ENCODE results near the gene MAP3K13. TPM values are rescaled to one million over a fixed set of nuclear protein-coding genes. Genes with fewer than 3 reads are reported as not detected.

Gene MAP3K13
- total RNA-seq, 1 donor from 2014 or later, result 14.7 TPM

DNA sequence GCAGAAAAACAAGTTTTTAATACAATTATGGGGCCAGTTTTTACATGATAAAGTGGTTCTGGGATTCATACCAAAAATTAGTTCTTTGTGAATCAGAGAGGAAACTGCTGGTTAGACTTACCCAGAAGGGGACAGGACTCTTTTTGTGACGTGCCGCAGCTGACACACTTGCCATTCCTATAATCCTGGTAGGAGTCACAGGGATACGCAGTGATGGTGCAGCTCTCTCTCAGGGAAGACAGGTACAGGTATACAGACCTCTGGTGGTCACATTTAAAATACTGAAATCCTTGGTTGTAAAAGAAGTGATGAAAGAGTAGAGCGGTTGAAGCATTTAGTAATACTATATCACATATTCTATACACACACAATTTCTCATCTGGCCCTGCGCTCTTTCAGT lies 156.1 kb downstream of the MAP3K13 start:
- no peak for DNase-seq (ENCODE audit: low spot score)
- H3K27ac Mint-ChIP-seq, result no peak overlapping the region
- H3K9me3 Mint-ChIP-seq, result no peaks in the 10 kb centered on the region
- intact Hi-C loops (cut with micrococcal nuclease), result no loop called here
- H3K4me1 Mint-ChIP-seq (ENCODE audit: low read depth), result no peaks in the 10 kb centered on the region
- peaks cover 8% of the 10 kb centered on the region for H3K27me3 Mint-ChIP-seq (ENCODE audit: low read depth)
- H3K4me3 Mint-ChIP-seq (ENCODE audit: low read depth), result no peak overlapping the region
- H3K36me3 Mint-ChIP-seq (ENCODE audit: low read depth), result no peaks in the 10 kb centered on the region

DNA sequence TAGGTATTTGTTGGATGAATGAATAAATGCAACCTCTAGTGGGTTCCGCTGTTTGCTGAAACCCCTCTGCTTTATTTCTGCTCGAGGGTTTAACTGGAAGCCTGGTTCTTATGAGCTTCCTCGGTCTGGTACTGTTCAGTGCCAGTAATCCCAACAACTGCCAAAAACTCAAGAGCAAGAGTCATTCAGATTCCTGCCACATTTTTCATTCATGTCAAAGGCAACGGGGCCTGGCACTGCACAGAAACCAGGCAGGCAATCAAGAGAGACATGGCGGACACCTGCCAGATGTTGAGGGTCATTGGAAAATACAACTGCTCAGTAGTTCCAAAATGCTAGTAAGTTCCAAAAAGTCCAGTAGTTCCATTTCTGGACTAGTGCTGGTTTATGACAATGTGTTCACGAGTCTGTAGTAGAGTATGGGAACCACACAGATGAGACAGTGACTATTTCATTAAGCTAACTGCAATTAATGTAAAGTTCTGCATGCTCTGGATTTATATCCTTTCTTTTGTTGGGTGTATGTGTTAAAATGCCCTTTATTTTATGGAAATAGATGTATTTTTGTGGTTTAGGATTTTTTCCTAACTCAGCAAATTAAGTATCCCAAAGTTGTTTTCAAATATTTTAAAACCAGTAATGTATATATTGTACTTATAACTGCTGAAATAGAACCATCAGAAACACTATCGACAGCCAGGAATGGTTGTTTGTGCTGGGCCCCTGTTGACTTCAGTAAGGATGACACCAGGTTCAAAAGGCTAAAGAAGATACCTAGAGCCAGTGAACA lies 158.6 kb downstream of the MAP3K13 start:
- Mint-ChIP-seq H3K27me3 (ENCODE audit: low read depth) (peaks cover 9% of the 10 kb centered on the region), H3K9me3 (no peaks in the 10 kb centered on the region), H3K4me1 (ENCODE audit: low read depth) (no peaks in the 10 kb centered on the region), H3K27ac (no peak overlapping the region), H3K36me3 (ENCODE audit: low read depth) (no peaks in the 10 kb centered on the region), H3K4me3 (ENCODE audit: low read depth) (no peak overlapping the region)
- intact Hi-C loops (cut with micrococcal nuclease), result no loop called here
- DNase-seq (ENCODE audit: low spot score), result no peak

DNA sequence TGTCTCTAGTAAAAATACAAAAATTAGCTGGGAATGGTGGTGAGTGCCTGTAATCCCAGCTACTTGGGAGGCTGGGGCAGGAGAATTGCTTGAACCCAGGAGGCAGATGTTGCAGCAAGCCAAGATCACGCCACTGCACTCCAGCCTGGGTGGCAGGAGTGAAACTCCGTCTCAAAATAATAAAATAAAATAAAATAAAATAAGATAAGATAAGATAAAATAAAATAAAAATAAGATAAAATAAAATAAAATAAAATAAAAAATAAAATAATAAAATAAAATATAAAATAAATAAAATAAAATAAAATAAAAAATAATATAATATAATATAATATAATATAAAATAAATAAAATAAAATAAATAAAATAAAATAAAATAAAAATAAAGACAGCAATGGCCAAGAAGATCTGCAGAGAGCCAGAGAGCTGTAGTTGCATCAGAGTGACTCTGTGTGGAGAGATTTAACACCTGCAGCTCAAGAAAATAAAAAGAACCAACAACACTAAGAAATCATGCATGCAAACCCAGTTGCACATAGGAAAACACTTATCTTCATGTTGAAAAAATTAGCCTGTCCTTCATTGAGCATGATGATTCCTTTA lies 163.5 kb downstream of the MAP3K13 start:
- Mint-ChIP-seq H3K36me3 (ENCODE audit: low read depth) (no peaks in the 10 kb centered on the region), H3K4me3 (ENCODE audit: low read depth) (no peak overlapping the region), H3K4me1 (ENCODE audit: low read depth) (no peaks in the 10 kb centered on the region), H3K9me3 (no peaks in the 10 kb centered on the region), H3K27ac (no peak overlapping the region), H3K27me3 (ENCODE audit: low read depth) (peaks cover 7% of the 10 kb centered on the region)
- intact Hi-C loops (cut with micrococcal nuclease), result no loop called here
- no peak for DNase-seq (ENCODE audit: low spot score)

DNA sequence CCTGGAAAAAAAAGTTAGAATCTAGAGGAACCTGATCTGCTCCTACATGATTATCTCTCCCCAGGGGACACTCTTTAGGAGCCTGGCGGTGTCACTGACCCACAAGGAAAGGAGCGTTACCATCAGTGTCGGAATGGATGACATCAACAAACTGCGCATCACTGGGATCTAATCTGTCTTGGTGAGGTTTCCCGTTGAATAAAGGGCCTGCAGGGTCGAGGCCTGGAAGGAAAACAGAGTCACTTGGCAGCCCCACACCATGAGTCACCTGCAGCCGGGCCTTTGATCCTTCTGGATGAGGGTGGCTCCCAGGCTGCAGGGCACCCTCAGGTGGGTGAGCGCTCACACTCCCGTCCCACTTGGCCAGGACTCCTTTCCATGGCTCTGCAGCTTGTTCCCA lies 164.4 kb downstream of the MAP3K13 start:
- H3K36me3 Mint-ChIP-seq (ENCODE audit: low read depth), result no peaks in the 10 kb centered on the region
- H3K27me3 Mint-ChIP-seq (ENCODE audit: low read depth), result peaks cover 3% of the 10 kb centered on the region
- H3K27ac Mint-ChIP-seq, result no peak overlapping the region

DNA sequence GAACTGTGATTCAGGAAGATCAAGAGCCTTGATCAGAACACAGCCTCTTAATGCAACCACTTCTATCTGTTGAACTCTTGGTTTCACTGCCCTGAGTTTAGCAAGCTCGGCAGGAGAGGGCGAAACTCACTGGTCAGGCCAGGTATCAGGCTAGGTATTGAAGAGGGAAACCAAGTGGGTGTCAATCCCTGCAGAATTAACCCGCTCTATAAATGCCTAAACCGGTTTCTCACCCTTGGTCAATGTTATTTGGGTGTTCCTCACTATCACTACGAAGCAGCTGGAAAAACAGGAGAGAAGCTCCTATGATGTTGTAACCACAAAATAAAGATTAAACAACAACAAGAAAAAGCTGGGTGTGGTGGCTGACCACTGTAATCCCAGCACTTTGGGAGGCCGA lies 165.6 kb downstream of the MAP3K13 start:
- Mint-ChIP-seq H3K27me3 (ENCODE audit: low read depth) (peaks cover 2% of the 10 kb centered on the region), H3K36me3 (ENCODE audit: low read depth) (no peaks in the 10 kb centered on the region), H3K4me3 (ENCODE audit: low read depth) (no peak overlapping the region), H3K27ac (no peak overlapping the region), H3K9me3 (no peaks in the 10 kb centered on the region), H3K4me1 (ENCODE audit: low read depth) (no peaks in the 10 kb centered on the region)
- DNase-seq (ENCODE audit: low spot score), result no peak
- intact Hi-C loops (cut with micrococcal nuclease), result no loop called here

More for the DNA sequence above, 164.4 kb downstream of the MAP3K13 start:
- intact Hi-C loops (cut with micrococcal nuclease), result no loop called here
- H3K4me3 Mint-ChIP-seq (ENCODE audit: low read depth), result no peak overlapping the region
- DNase-seq (ENCODE audit: low spot score), result no peak
- no peaks in the 10 kb centered on the region for H3K4me1 Mint-ChIP-seq (ENCODE audit: low read depth)
- H3K9me3 Mint-ChIP-seq, result no peaks in the 10 kb centered on the region

DNA sequence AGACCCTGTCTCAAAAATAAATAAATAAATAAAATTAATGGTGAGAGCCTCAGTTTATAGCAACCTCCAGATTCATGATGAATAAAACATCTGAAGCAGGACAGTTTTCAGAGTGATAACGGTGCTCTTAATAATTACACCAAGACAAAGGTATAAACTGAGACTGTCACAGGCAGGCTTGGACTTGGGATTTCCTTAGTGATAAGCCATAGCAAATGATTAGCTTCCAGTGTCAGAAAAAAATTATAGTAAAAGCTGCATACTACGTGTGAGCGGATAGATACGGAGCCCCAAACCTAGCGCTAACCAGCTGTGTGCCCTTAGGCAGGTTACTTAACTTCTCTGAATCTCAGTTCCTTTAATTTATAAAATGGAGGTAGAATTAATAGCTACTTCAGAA lies 167.9 kb downstream of the MAP3K13 start:
- intact Hi-C loops (cut with micrococcal nuclease), result no loop called here
- no peak for DNase-seq (ENCODE audit: low spot score)
- Mint-ChIP-seq H3K4me3 (ENCODE audit: low read depth) (no peak overlapping the region), H3K36me3 (ENCODE audit: low read depth) (no peaks in the 10 kb centered on the region), H3K9me3 (no peaks in the 10 kb centered on the region), H3K27ac (no peak overlapping the region), H3K27me3 (ENCODE audit: low read depth) (no peaks in the 10 kb centered on the region), H3K4me1 (ENCODE audit: low read depth) (no peaks in the 10 kb centered on the region)

DNA sequence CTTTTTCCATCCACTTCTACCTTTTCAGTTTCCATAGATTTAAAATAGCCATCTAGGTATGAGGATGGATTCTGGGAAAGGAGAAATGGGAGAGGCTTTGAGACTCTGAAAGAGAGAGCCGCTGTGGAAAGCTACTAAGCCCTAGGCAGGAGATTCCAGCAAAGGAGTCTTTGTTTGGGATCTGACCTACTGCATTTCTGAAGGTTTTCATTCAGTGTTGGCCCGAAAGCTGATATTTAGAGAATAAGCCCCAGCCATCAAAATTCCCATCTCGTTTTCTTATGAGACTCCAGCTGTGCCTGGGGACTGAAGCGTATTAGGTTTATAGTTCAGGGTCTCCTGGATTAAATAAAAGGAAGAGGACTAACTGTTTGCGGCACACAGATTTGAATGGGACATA lies 170.0 kb downstream of the MAP3K13 start:
- Mint-ChIP-seq H3K4me1 (ENCODE audit: low read depth) (peaks cover 8% of the 10 kb centered on the region), H3K27ac (no peak overlapping the region), H3K4me3 (ENCODE audit: low read depth) (no peak overlapping the region), H3K36me3 (ENCODE audit: low read depth) (no peaks in the 10 kb centered on the region), H3K9me3 (peaks cover 3% of the 10 kb centered on the region), H3K27me3 (ENCODE audit: low read depth) (no peaks in the 10 kb centered on the region)
- intact Hi-C loops (cut with micrococcal nuclease), result no loop called here
- no peak for DNase-seq (ENCODE audit: low spot score)

DNA sequence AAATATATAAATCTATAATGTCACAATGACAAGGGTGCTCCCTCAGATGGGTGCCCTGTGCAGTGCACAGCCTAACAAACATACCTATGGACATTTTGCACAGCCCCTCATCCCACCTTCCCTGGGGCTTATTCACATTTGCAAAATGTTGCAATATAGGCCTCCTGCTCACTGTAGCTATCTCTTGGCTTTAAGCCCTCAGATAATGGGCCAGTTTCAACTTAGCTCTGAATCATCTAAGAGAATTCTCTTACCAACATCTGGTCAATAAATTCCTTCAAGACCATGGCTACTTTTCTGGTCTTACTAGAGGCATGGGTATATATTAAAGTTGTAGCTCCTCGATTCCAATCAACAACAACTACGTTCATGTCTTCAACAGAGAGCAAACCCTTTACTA lies 171.6 kb downstream of the MAP3K13 start:
- Mint-ChIP-seq H3K27me3 (ENCODE audit: low read depth) (no peaks in the 10 kb centered on the region), H3K27ac (no peak overlapping the region), H3K36me3 (ENCODE audit: low read depth) (no peaks in the 10 kb centered on the region), H3K9me3 (peaks cover 3% of the 10 kb centered on the region), H3K4me3 (ENCODE audit: low read depth) (no peak overlapping the region), H3K4me1 (ENCODE audit: low read depth) (peaks cover 9% of the 10 kb centered on the region)
- DNase-seq (ENCODE audit: low spot score), result no peak
- intact Hi-C loops (cut with micrococcal nuclease), result no loop called here

DNA sequence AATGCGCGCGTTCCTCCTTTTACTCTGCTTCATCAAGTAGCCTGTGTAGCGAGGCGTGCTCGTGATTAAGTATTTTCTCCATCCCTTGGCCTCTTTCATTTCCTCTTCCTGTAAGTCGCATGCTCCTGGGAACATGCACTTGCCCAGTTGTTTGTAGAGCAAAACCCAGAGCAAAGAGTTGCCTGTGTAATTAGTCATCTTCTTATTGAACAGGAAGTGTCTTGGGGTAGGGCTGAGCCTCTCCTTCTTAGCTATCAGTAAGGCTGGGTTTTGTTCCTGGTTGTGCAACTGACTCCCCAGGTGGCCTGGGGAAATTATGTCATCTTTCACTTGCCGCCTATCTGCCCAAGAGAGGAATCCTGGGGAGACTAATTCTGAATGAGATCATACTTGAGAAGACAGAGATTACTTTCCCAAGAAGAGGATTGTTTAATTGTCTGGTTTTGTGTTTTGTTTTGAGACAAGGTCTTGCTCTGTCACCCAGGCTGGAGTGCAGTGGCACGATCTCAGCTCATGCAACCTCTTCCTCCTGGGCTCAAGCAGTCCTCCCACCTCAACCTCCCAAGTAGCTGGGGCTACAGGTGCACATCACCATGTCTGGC lies 174.5 kb downstream of the MAP3K13 start:
- H3K4me1 Mint-ChIP-seq (ENCODE audit: low read depth), result peaks cover 9% of the 10 kb centered on the region
- intact Hi-C loops (cut with micrococcal nuclease), result no loop called here
- H3K27ac Mint-ChIP-seq, result peak overlapping the region; percentile 60
- no peaks in the 10 kb centered on the region for H3K36me3 Mint-ChIP-seq (ENCODE audit: low read depth)
- H3K4me3 Mint-ChIP-seq (ENCODE audit: low read depth), result peak overlapping the region; percentile 11
- peaks cover 4% of the 10 kb centered on the region for H3K27me3 Mint-ChIP-seq (ENCODE audit: low read depth)
- DNase-seq (ENCODE audit: low spot score), result peak; percentile 24
- peaks cover 3% of the 10 kb centered on the region for H3K9me3 Mint-ChIP-seq

Other genes starting within 250 kb of the MAP3K13 start
- 0.05 and 0.07 TPM in 2 replicates for gene C3orf70, start 210.1 kb upstream of the MAP3K13 start, total RNA-seq
- gene EHHADH, start 109.1 kb upstream of the MAP3K13 start, total RNA-seq, result 2.9 and 3.2 TPM in 2 replicates
- 23.5 and 24.7 TPM in 2 replicates for gene TMEM41A, start 135.9 kb downstream of the MAP3K13 start, total RNA-seq
- gene LIPH, start 189.5 kb downstream of the MAP3K13 start, total RNA-seq, result not detected in 2 replicates
- 31.5 and 34.2 TPM in 2 replicates for gene SENP2, start 223.2 kb downstream of the MAP3K13 start, total RNA-seq